B cell (primary cell): ENCODE data around the gene SCAMP4.

Experiments
- CTCF ChIP-seq: fragments of 200-600 bp; IDR thresholded peaks from one replicate; pipeline ENCODE4 v1.8.0; 2022; ENCODE audit warnings: antibody characterized with exemption, mild to moderate bottlenecking
- EZH2 ChIP-seq: IDR thresholded peaks from 2 replicates; pipeline ENCODE4 v1.6.1; 2012; ENCODE audit warnings: borderline replicate concordance, low read depth, mild to moderate bottlenecking, moderate library complexity, low read length; ENCODE audit not compliant: insufficient read depth, poor library complexity, severe bottlenecking

GRCh38 chr19:1932395-1932794 lies 27.2 kb downstream of the SCAMP4 start:
- TF ChIP-seq CTCF (no peak), EZH2 (no peak)
